Hepatocyte (in vitro differentiated cells): ENCODE measurements around the gene LPP.

Experiments used
- EZH2 ChIP-seq: fragments of 200-600 bp; sonication (generic); IDR thresholded peaks from 2 replicates; pipeline ENCODE4 v1.6.1; 2016; ENCODE audit warnings: antibody characterized with exemption, mild to moderate bottlenecking, borderline replicate concordance
- EZH2phosphoT487 ChIP-seq: fragments of 200-600 bp; sonication (generic); IDR thresholded peaks from one replicate; pipeline ENCODE4 v1.6.1; 2018; ENCODE audit warnings: antibody characterized with exemption, mild to moderate bottlenecking, low read depth, moderate library complexity; ENCODE audit not compliant: unreplicated experiment, severe bottlenecking
- TF ChIP-seq, protein P1 (sequence below): fragments of 200-600 bp; sonication (generic); IDR thresholded peaks from 2 replicates; pipeline ENCODE4 v1.5.1; 2016; ENCODE audit warnings: antibody characterized with exemption, mild to moderate bottlenecking; ENCODE audit not compliant: poor library complexity

DNA sequence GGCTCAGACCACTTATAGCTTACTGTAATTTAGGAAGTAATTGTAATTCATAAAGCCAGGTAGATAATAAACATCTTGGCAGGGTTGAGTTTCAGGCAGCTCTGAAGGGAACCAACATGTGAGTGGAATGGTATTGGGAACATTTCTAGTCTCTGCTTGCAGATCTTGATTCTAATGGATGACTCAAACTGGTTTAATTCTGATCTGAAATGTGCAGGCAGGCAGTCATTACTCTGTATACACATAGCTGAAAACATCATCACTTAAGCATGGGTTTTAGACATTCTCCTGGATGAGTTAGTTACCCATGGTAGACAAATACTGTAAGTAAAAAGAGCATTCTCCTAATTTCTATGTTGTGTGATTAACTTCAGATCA, 700.8 kb downstream of the LPP start:
- TF ChIP-seq, protein P1, sequence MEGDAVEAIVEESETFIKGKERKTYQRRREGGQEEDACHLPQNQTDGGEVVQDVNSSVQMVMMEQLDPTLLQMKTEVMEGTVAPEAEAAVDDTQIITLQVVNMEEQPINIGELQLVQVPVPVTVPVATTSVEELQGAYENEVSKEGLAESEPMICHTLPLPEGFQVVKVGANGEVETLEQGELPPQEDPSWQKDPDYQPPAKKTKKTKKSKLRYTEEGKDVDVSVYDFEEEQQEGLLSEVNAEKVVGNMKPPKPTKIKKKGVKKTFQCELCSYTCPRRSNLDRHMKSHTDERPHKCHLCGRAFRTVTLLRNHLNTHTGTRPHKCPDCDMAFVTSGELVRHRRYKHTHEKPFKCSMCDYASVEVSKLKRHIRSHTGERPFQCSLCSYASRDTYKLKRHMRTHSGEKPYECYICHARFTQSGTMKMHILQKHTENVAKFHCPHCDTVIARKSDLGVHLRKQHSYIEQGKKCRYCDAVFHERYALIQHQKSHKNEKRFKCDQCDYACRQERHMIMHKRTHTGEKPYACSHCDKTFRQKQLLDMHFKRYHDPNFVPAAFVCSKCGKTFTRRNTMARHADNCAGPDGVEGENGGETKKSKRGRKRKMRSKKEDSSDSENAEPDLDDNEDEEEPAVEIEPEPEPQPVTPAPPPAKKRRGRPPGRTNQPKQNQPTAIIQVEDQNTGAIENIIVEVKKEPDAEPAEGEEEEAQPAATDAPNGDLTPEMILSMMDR: no peak
- TF ChIP-seq EZH2phosphoT487 (no peak), EZH2 (no peak)
